ENCODE measurements around the gene EPN2. TPM values are rescaled to one million over a fixed set of nuclear protein-coding genes. Genes with fewer than 3 reads are reported as not detected.

Gene EPN2
- total RNA-seq, 1 experiment from 2014 or later: 73.1 TPM

GRCh38 chr17:19264268-19264667, 27.1 kb downstream of the EPN2 start:
- H3K79me2 ChIP-seq (ENCODE audit: insufficient read depth, low read length): peaks cover 78% of the 10 kb centered on the region
- peaks cover 11 to 26% of the 10 kb centered on the region in 2 experiments for H3K4me1 ChIP-seq (ENCODE audit: control insufficient read depth in 1 of 2, insufficient read depth in 2 of 2, low read length in 2 of 2)
- TF ChIP-seq REST (IDR thresholded peaks at IDR 0.05; ENCODE audit: low read depth): no peak
- no peak for TF ChIP-seq YY1 (IDR thresholded peaks at IDR 0.05; ENCODE audit: extremely low read depth, insufficient replicate concordance, low read depth, low read length)
- TF ChIP-seq POLR2AphosphoS5 (IDR thresholded peaks at IDR 0.05; ENCODE audit: low read depth, low read length): no peak
- TF ChIP-seq, protein P1, sequence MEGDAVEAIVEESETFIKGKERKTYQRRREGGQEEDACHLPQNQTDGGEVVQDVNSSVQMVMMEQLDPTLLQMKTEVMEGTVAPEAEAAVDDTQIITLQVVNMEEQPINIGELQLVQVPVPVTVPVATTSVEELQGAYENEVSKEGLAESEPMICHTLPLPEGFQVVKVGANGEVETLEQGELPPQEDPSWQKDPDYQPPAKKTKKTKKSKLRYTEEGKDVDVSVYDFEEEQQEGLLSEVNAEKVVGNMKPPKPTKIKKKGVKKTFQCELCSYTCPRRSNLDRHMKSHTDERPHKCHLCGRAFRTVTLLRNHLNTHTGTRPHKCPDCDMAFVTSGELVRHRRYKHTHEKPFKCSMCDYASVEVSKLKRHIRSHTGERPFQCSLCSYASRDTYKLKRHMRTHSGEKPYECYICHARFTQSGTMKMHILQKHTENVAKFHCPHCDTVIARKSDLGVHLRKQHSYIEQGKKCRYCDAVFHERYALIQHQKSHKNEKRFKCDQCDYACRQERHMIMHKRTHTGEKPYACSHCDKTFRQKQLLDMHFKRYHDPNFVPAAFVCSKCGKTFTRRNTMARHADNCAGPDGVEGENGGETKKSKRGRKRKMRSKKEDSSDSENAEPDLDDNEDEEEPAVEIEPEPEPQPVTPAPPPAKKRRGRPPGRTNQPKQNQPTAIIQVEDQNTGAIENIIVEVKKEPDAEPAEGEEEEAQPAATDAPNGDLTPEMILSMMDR (IDR thresholded peaks at IDR 0.05 in 2 of 3, conservative IDR thresholded peaks at IDR 0.05 in 1 of 3; ENCODE audit: borderline replicate concordance in 1 of 3, insufficient read depth in 1 of 3, low read depth in 2 of 3, low read length in 2 of 3): no peak
- no peak for TF ChIP-seq CBX3 (IDR thresholded peaks at IDR 0.05; ENCODE audit: low read depth)
- no peak for TF ChIP-seq TCF7L2 (IDR thresholded peaks at IDR 0.05; ENCODE audit: borderline replicate concordance, extremely low read depth, insufficient read depth, insufficient read length)
- no peak for TF ChIP-seq ZFX (IDR thresholded peaks at IDR 0.05)
- TF ChIP-seq ZNF274 (IDR thresholded peaks at IDR 0.05; ENCODE audit: low read depth, low read length): no peak
- no peak for TF ChIP-seq CEBPB (IDR thresholded peaks at IDR 0.05; ENCODE audit: low read depth)
- no peak for TF ChIP-seq ATF3 (IDR thresholded peaks at IDR 0.05)
- TF ChIP-seq POLR2A (IDR thresholded peaks at IDR 0.05; ENCODE audit: borderline replicate concordance, extremely low read depth, insufficient read depth, insufficient read length): no peak
- no peak for TF ChIP-seq JUND (IDR thresholded peaks at IDR 0.05)
- no peak for TF ChIP-seq EZH2 (IDR thresholded peaks at IDR 0.05)
- no peak for TF ChIP-seq ELF1 (IDR thresholded peaks at IDR 0.05; ENCODE audit: borderline replicate concordance, low read depth)
- TF ChIP-seq MAX (IDR thresholded peaks at IDR 0.05): no peak
- TF ChIP-seq RAD21 (IDR thresholded peaks at IDR 0.05; ENCODE audit: low read depth): no peak
- no peak for TF ChIP-seq SRF (IDR thresholded peaks at IDR 0.05; ENCODE audit: low read depth)
- no peak for TF ChIP-seq SP1 (IDR thresholded peaks at IDR 0.05; ENCODE audit: low read depth)
- CTCF ChIA-PET: no interaction called here
- no peaks in the 10 kb centered on the region for H3K9me2 ChIP-seq (ENCODE audit: insufficient read depth)
- H3K4me3 ChIP-seq (replicated peaks in 1 of 2; ENCODE audit: low read depth in 1 of 2, low read length in 2 of 2): no peak overlapping the region
- H3K9ac ChIP-seq (ENCODE audit: low read length): no peak overlapping the region
- DNase-seq (ENCODE audit: low read depth, low spot score): no peak
- ATAC-seq: no peak
- BruUV-seq (replicated peaks): no TSS peak
- H3K27ac ChIP-seq (ENCODE audit: low read depth, low read length): no peak overlapping the region
- H3K27me3 ChIP-seq (ENCODE audit: insufficient read depth, low read length): no peaks in the 10 kb centered on the region
- RAD21 ChIA-PET (ENCODE audit: low non-redundant PET in 1 of 2, low total read pairs in 2 of 2, uncharacterized antibody in 2 of 2, unreplicated experiment in 2 of 2): no interaction called here
- no peak overlapping the region for H2AFZ ChIP-seq (ENCODE audit: low read depth, low read length, poor library complexity, severe bottlenecking)
- H3K36me3 ChIP-seq (ENCODE audit: control insufficient read depth in 1 of 2, insufficient read depth in 2 of 2, low read length in 2 of 2): no peaks in the 10 kb centered on the region; a peak in 1 of 4 replicates
- POLR2A ChIA-PET: no interaction called here
- no peak overlapping the region for H3K4me2 ChIP-seq (ENCODE audit: low read length)
- H3K9me3 ChIP-seq (ENCODE audit: control insufficient read depth in 1 of 2, insufficient read depth in 1 of 2, low read depth in 1 of 2, low read length in 2 of 2): no peaks in the 10 kb centered on the region
- intact Hi-C loops (cut with micrococcal nuclease): no loop called here
- H4K20me1 ChIP-seq (ENCODE audit: insufficient read depth): peaks cover 14% of the 10 kb centered on the region; the same call in 1 of the 2 replicates
